Tracheal epithelial cell (primary cell): ENCODE results near the gene ZNF335. TPM values are rescaled to one million over a fixed set of nuclear protein-coding genes. Genes with fewer than 3 reads are reported as not detected.

Experiments
- total RNA-seq: library from RNA; depleted of rRNA; stranded (reverse); fragments of >200 nt; gene quantifications from 2 replicates; pipeline ENCODE4 v1.2.1, GENCODE V29; 2014

ZNF335 gene, protein sequence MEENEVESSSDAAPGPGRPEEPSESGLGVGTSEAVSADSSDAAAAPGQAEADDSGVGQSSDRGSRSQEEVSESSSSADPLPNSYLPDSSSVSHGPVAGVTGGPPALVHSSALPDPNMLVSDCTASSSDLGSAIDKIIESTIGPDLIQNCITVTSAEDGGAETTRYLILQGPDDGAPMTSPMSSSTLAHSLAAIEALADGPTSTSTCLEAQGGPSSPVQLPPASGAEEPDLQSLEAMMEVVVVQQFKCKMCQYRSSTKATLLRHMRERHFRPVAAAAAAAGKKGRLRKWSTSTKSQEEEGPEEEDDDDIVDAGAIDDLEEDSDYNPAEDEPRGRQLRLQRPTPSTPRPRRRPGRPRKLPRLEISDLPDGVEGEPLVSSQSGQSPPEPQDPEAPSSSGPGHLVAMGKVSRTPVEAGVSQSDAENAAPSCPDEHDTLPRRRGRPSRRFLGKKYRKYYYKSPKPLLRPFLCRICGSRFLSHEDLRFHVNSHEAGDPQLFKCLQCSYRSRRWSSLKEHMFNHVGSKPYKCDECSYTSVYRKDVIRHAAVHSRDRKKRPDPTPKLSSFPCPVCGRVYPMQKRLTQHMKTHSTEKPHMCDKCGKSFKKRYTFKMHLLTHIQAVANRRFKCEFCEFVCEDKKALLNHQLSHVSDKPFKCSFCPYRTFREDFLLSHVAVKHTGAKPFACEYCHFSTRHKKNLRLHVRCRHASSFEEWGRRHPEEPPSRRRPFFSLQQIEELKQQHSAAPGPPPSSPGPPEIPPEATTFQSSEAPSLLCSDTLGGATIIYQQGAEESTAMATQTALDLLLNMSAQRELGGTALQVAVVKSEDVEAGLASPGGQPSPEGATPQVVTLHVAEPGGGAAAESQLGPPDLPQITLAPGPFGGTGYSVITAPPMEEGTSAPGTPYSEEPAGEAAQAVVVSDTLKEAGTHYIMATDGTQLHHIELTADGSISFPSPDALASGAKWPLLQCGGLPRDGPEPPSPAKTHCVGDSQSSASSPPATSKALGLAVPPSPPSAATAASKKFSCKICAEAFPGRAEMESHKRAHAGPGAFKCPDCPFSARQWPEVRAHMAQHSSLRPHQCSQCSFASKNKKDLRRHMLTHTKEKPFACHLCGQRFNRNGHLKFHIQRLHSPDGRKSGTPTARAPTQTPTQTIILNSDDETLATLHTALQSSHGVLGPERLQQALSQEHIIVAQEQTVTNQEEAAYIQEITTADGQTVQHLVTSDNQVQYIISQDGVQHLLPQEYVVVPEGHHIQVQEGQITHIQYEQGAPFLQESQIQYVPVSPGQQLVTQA (N-terminal part only)
- 8.1 and 10.4 TPM in 2 replicates for total RNA-seq

DNA sequence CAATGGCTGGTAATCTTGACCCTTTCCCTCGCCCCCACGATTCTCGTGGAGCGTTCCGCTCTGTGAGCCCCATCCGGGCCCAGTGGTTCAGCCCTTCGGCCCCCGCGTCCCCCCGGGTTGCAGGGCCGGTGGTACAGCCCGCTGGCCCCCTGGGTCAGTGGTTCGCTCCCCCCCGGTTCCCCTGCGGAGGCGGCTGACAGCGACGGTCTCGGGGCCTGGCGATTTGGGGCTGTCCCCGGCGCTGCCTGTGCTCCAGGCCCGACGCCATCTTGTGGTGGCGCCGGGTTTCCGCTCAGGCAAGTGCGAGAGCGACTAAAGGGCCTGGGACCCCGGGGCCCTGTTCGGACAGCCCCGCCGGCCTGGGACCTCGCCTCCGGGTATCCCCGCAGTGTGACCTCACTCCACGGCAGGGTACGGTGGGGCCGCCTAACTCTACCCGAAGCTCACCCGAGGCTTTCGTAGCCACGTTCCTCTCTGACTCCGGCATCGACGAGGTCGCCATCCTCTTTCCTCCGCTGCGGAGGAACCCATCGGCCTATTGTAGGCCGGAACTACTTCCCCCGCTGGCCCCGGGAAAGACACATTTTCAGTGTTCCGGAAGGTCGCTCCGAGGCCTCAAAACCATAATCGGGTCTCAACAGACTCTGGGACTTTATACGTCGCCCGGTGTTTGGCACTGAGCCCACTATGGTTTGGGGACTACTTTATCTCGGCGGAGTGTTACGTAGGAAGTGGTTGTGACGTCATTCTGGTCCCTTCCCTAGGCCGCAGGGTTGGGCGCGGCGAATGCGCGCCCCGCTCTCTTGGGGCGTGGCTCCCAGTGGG is at the start of gene ZNF335:
Gene ZNF335, minus strand, starts transcription at position 529 of the 825 bp plus-strand sequence. CDS start 793 bp downstream, outside the sequence.

DNA sequence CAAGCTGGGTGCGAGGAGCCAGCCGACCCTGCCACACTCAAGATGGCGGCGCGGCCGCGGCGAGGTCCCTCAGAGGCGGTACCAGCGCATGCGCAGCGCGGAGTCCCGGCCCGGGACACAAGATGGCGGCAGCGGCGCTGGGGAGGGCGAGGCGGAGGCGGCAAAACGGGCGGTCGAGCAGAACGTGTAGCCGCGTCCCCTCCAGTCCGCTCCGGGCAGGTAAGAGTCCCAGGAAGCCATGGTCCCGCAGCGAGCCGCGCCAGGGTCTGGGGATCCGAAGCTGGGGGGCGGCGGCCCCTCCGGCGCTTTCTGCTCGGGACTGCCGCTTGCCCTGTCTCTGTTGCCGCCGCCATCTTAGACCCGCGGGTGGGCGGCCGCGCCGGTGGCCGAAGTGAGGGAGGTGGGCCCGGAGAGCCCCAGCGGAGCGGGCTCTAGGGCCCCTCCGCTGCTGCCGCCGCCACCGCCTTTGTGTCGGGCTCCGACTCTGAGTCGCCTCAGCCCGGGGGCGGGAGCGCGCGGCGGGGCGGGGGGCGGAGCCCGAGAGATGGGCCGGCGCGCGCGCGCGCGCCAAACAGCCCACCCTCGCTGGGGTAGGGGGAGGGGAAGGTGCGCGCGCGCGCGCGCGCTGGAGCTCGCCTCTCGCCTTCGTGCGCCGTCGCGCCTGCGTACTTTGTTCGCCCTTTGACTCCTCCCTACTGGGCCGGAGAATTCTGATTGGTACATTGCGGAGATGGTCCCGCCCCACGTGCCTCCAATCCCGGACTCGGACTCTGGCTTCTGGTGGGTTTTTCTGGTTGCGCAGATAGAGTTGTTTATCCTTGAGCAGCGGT is 37.2 kb downstream of the ZNF335 start, which contains the start of gene PCIF1:
Gene PCIF1, plus strand, starts transcription at position 98 of the 830 bp plus-strand sequence. CDS start 4,317 bp downstream, outside the sequence.

DNA sequence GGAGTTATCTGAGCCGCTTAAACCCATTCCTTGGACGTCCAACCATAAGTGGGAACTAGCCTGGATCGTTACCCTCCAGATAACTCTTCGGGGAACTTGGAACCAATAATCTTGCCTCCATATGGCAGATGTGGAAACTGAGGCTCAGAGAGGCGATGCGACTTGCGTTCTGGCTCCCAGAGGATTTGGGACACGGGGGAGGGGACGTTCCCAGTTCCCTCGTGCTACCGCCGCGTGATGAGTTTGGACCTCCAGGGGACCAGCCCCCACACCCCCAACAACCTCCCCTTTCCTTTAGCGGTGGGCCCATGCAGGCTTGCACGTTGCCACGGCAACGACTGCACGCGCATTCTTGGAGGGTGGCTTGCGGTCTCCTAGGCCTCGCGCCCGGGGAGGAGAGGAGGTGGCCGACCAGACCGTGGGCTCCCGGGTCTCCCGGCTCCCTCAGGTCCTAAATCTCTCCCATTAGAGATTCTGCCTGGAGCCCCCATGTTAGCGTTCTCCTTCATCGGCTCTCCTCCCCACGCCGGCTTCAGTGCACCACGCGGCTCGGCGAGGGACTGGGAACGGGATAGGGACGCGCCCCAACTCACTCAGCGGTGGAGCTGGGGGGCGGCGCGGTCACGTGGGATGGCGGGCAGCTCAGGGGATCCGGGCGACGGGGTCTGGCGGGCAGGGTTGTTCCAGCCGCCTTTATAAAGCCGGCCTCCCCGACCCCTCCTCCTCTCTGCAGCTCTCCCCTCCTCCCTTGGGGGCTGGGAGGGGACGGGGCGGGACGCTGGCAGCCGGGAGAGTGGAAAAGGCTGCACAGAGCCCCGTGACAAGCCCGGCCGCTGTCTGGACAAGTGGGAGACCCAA is 60.3 kb downstream of the ZNF335 start, which contains the start of gene PLTP:
Gene PLTP, minus strand, starts transcription at position 670 of the 858 bp plus-strand sequence. CDS start 703 bp downstream, outside the sequence.

Other genes with a start within 250 kb of the ZNF335 start
- not detected in 2 replicates for gene SPINT4, start 249.9 kb downstream of the ZNF335 start, total RNA-seq
- gene WFDC3, start 180.3 kb downstream of the ZNF335 start, total RNA-seq, result 0.48 TPM in 1 of 2 replicates, not detected in the other
- gene DNTTIP1, start 180.2 kb downstream of the ZNF335 start, total RNA-seq, result 8.7 and 12.3 TPM in 2 replicates
- 1.3 and 3.6 TPM in 2 replicates for gene UBE2C, start 159.6 kb downstream of the ZNF335 start, total RNA-seq
- gene TNNC2, start 144.9 kb downstream of the ZNF335 start, total RNA-seq, result 0.43 TPM in 1 of 2 replicates, not detected in the other
- 16.6 and 20.0 TPM in 2 replicates for gene SNX21, start 138.4 kb downstream of the ZNF335 start, total RNA-seq
- 38.6 and 42.0 TPM in 2 replicates for gene ACOT8, start 114.8 kb downstream of the ZNF335 start, total RNA-seq
- 2.6 and 3.1 TPM in 2 replicates for gene ZSWIM3, start 114.6 kb downstream of the ZNF335 start, total RNA-seq
- gene ZSWIM1, start 91.0 kb downstream of the ZNF335 start, total RNA-seq, result 2.4 and 3.4 TPM in 2 replicates
- gene SPATA25, start 84.6 kb downstream of the ZNF335 start, total RNA-seq, result 0.72 and 1.9 TPM in 2 replicates
- gene NEURL2, start 81.0 kb downstream of the ZNF335 start, total RNA-seq, result 4.5 and 5.5 TPM in 2 replicates
- 16.2 and 21.9 TPM in 2 replicates for gene CTSA, start 80.9 kb downstream of the ZNF335 start, total RNA-seq
- gene PLTP, start 60.0 kb downstream of the ZNF335 start, total RNA-seq, result 52.9 and 81.9 TPM in 2 replicates
- gene PCIF1, start 37.5 kb downstream of the ZNF335 start, total RNA-seq, result 5.3 and 9.6 TPM in 2 replicates
- 0.21 and 16.4 TPM in 2 replicates for gene MMP9, start 36.7 kb upstream of the ZNF335 start, total RNA-seq
- gene SLC12A5, start 57.0 kb upstream of the ZNF335 start, total RNA-seq, result under 0.01 TPM in 1 of 2 replicates, not detected in the other
- 7.0 and 9.2 TPM in 2 replicates for gene NCOA5, start 117.8 kb upstream of the ZNF335 start, total RNA-seq
- 10.0 and 28.4 TPM in 2 replicates for gene CD40, start 146.1 kb upstream of the ZNF335 start, total RNA-seq